Retina (tissue), 1 donor: ENCODE measurements around the gene SMIM38.

Experiments
- DNase-seq: peaks from one replicate; pipeline ENCODE4 v3.0.0-alpha.2; 2016

Gene SMIM38

DNA sequence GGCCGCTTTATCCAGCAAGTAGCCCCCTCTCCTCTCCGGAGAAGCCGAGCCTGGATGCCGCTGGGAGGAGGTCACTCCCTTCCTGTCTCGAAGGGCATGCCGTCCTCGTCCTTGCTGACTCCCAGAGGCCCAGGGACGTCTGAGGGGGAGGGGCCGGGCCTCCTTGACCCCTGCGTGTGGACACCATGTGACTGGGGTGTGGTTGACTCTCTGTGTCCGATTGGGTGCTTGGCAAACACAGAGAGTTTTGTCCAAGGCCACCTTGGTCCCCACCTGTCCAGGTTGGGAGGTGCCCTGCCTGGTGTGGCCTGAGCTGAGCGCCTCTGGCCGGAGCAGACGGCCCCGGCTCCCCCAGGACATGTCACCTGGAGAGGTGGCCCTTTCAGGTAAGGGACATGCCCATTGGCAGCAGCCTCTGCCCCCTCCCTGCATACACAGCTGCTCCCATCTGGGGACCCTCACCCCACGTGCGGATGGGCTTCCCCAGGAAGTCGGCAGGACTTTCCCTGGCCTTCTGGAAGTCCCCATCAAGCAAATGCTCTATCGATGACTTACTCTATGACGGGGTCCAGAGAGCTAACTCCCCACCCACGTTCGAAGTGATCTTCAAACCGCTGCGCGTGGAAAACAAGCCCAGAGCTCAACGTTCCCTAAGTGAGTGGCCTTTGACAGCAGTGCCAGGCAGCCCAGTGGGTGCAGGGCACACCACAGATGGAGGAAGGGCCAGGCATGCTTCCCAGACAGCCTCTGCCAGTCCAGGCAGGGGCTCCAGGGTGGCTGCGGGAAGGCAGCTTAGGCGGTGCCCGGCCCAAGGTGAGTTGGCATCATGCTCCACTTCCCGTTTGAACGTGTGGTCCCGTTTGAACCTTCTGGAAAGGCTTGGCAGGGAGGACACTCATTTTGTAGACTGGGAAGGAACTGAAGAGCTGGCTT is at the start of gene SMIM38:
Gene SMIM38, plus strand, starts transcription at position 634 of the 933 bp plus-strand sequence. CDS start 1,912 bp downstream, outside the sequence.
- DNase-seq = peak; percentile 43

DNA sequence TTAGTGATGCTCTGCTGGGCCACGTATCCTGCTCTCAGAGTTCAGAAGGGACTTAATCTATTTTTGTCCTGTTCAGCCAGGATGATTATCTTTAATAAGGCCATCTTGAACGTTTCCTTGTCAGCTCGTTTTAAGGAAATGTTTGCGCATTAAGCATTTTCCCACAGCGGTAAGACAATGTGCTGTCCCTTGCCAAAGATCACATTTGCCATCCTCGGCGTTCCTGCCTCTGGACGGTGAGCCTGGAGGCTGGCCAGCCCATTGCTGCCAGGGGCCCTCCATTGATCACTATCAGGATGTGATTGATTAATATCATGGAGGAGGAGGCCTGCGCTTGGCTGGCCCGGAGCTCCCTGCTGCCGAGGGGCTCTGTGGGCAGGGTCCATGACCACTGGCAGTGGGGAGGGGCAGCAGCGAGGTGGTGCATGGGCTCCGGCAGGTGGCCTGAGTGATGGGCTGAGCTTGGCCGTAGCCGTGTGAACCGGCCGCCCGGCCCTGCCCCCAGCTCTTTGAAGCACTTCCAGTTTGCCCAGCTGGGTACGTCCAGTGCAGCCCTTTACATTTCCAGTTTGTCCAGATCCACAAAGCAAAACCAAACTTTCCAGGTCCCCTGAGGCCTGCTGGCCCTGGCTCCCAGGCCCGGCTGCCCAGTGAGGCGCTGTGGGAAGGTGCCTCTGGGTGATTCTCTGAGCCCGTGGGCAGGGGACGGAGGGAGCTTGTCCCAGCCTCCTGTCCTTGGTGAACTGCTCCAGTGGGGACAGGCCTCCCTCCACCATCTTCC is 49.5 kb upstream of the SMIM38 start:
- DNase-seq = peak; percentile 24

- no peak for DNase-seq
Measured at GRCh38 chr11:69107413-69107812, 48.3 kb upstream of the SMIM38 start.

GRCh38 chr11:69108030-69108429 is 47.7 kb upstream of the SMIM38 start:
- DNase-seq = no peak

DNA sequence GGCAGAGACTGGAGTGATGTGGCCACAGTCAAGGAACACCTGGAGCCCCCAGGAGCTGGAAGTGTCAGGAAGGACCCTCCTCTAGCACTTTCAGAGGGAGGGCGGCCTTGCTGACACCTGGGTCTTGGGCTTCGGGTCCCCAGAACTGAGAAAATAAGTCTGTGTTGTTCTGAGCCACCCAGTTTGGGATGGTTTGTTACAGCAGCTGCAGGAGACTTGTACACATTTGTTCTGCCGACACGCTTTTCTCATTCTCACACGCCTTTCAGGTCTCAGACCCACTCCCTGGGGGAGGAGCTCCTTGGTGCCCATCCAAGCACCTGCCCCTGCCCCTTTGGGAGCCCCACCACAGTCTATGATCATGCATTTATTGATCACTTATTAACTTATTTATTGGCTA is 47.2 kb upstream of the SMIM38 start:
- DNase-seq = no peak

DNA sequence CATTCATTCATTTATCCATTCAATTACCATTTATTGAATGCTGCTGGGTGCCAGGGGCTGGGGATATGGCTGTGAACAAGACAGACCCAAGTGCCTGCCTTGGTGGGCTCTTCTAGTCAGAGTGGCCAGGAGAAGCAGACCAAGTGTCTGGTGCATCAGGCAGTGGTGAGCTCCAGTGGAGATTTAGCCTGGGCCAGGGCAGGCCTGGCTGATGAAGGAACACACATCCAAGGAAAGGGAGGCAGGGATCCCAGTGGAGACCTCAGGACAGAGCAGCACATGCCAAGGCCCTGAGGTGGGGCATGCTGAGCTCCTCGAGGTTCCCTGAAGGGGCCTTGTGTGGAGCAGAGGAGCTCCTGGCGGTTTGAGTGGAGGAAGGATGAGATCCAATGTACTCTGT is 46.6 kb upstream of the SMIM38 start:
- DNase-seq = no peak

GRCh38 chr11:69110451-69110850 is 45.3 kb upstream of the SMIM38 start:
- DNase-seq = no peak

DNA sequence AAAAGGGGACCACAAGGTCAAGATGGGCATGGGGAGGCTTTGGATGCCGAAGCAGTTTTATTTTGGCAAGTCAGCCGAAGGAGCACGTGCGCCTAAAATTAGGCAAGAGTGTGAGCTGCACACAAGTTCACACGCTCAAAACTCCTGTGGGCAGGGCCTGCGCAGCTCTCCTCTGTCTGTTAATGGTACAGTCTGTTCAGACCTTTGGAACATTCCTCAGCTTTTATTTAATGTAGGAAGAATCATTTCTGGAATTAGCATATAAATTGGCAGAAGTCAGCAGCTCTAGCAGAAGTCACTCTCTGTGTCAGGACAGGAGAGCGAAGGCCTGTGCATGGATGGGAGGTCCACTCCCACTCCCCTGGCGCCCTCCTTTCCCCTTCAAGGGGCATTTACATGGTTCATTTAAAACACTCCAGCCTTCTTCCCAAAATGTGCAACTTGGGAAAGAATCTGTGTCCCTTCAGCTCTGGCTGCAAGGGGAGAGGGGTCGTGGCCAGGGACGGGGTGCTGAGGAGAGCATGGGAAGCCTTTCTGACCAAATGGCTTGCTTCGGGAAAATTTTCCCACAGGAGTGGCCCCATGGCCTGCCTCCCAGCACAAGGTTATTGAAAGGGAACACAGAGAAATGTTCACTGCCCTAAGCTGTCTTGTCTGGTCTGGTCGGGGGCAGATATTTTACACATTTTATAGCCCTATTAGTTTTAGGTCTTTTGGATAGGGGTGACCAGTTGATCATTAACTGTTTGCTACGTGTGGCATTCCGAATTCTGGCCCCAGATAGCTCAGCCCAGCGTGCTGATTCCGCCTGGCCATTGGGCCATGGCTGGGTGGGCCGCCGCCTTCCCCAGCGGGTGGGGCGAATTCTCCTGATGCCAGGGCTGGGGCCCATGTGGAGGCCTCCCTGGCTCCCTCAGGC is 43.9 kb upstream of the SMIM38 start:
- no peak for DNase-seq

DNA sequence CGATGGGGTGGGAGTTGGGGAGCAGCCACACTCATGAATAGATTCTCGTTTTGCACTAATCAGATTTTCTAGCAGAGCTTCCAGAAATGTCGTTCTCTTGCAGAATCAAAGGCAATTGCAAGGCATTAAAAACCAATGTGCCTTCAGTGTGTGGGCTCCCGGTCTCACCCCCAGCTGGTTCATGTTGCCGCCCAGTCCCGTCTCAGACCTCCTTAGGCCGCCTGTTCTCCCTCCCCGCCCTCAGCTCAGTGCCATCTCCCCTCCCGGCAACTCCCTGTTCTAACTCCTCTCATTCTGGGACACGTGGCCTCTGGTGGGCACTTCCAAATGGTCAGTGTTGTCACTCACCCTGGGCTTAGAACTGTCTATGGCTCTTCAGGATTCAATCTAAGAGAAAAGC is 42.5 kb upstream of the SMIM38 start:
- DNase-seq = no peak

- DNase-seq = no peak
Measured at GRCh38 chr11:69113646-69114340, 41.9 kb upstream of the SMIM38 start.

- DNase-seq = no peak
Measured at GRCh38 chr11:69114362-69114761, 41.4 kb upstream of the SMIM38 start.

- no peak for DNase-seq
Measured at GRCh38 chr11:69114811-69115523, 40.8 kb upstream of the SMIM38 start.

DNA sequence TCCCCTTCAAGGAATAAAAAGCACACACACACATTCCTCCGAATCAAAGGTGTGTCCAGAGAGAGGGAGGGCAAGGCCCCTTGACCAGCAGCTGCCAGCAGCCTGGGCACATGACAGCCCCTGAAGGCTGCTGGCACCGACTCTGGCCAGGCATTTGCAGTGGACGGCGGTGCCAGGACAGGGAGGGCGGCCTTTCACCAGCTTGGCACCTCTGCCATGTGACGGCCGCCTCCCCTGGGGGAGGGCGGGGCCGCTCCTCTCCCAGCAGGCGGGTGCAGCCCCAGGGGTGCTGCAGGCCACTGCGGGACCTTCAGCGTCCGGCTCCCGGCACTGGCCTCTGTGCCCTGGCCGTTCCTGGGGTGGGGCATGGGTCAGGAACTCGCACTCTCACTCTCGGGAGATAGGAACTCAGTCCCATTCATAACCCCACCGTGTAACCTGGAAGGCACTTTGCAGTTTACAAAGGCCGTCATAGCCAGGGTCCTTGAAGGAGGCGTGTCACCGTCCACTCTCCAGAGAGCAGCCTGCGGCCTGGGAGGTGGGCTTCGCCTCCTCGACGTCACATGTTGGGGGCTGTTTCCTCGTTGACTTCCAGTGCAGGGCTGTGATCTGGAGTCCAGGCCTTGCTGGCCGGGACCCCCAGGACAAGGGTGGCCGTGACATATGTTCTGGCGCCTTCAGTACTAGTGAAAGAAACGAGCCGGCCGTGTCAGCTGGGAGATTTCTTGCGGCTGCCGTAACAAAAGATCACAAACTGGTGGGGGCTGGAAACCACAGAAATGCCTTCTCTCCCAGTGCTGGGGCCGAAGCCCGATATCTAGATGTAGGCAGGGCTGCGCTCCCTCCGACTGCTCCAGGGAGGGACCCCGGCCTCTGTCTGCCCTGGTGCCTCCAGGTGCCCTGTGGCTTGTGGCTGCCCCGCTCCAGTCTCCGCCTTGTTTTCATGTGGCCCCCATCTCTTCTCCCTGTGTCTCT is 39.9 kb upstream of the SMIM38 start:
- DNase-seq = no peak

DNA sequence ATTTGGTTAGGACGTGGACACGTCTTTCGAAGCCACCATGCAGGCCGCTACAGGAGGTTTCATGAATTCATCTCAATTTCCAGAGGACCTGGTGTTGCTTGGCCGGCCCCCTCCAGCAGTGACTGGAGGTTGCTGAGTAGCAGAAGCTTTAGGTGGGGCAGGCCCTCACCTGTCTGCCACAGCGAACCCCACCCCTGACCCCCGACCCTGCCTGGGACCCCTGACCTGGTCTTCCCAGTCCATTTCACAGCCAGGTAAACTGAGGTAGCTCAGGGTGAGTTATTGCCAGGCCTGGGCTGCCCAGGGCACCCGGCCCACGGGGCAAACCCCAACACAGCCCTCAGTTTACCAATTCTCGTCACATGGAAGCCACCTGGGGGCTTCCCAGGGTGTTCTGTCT is 39.1 kb upstream of the SMIM38 start:
- DNase-seq = no peak

DNA sequence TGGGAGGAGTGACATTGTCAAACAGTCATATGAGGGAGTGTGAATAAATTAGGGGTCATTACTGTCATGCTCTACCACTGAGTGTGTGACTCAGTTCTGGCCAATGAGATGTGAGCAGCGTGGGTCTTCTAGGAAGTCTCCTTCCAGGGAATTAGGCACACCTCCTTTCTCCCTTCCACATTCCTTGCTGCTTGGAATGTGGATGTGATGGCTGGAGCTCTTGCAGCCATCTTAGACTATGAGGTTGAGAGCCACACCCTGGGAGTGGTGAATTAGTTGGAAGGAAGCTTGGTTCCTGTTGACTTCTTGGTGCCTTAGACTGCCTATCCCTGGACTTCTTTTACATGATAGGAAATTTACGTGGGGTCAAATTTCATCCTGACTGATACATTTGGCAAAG is 36.5 kb upstream of the SMIM38 start:
- no peak for DNase-seq

DNA sequence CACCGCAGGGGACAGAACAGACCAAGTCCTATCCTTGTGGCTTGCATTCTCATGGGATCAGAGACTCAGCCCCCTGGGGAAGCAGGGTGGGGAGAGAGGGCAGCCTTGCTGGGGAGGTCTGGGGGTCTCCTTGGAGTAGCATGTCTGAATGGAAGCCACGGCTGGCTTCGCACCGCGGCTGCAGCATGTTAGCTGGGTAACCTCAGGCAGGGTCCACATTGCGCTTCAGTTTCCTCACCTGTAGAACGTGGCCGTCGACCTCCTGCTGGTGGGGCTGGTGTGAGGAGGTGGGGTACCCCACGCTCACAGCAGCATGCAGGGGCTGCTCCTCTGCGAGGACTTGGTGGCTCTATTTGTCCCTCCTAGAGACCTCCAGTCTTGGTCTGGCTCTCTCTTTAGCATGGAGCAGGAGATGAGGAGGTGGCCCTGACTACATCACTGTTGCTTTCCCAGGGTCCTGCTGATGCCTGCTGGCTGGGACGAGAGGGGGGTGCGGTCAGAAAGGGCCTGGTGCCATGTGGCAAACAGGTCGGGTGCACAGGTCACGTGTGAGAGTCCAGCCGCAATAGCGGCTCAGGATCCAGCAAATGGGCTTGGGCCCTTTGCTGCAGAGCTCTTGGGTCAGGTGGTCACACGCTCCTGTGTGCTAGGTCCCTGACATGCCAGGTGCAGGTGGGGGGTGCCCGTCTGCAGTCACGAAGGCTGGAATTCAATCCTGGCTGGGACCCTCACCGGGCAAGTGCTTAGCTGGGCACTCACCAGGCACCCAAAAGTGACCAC is 35.4 kb upstream of the SMIM38 start:
- no peak for DNase-seq

DNA sequence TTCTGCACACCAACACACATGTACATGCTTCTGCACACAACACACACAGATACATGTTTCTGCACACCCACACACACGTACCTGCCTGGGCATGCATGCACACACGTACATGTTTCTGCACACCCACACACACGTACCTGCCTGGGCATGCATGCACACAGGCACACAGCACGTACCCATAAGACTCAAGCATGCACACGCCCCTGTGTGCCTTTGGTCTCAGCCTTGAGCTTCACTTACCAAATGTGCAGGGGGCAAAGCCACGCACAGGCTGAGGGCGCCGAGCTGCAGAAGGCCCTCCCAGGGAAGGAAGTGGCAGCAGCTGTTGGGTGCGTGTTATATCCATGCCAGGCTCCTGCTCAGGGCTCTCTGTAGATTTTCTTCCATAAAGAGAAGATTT is 34.7 kb upstream of the SMIM38 start:
- DNase-seq = no peak

DNA sequence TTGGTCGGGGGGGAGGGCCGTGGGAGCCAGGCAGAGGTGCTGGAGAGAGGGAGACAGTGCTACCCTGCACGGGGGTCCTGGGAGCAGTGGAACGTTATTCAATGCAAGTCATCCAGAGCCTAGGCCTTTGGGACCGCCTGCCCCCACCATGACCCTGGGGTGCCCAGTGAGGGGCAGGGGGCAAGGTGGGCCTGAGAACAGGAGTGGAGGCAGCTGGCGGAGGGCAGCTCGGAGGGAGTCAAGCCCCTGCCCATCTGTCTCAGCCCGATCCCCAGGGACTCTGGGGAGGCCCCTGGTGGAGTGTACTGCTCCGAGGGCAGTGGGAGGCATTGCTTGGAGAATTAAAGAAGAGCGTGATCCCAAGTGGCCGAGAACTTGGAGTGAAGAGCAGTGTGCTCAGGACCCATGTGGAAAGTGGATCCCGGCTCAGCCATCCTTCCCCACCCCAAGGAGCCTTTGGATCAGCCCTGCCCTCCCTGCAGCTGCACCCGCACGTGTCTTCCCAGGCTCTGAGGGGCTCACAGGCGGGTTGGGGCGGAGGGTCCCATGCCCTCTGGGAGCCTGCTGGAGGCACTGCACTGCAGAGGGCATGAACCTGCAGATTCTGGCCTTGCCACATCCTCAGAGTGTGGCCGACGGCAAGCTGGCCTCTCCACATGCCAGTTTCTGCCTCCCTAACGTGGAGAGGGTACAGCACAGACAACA is 34.0 kb upstream of the SMIM38 start:
- DNase-seq = no peak

DNA sequence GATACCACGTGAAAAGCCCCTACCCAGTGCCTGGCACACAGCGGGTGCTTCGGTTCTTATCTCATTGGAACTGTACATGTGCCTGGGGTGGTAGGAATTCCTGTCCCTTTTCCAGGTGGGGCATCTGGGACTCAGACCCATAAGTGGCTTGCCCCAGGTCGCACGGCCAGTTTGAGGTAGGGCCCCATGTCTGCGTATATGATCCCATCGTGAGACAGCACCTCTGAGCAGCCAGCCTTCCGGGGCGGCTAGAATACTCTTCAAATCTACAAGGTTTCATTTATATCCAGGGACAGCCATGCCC is 33.5 kb upstream of the SMIM38 start:
- no peak for DNase-seq
